DMS53 treated with DMSO at 0.1 percent for 48 hours (cell line): ENCODE data around the gene CGNL1.

Source experiments
- DNase-seq: peaks from one replicate; lab custom pipeline; 2025; ENCODE audit not compliant: unreplicated experiment; lab: John Stamatoyannopoulos, UW

Gene CGNL1

DNA sequence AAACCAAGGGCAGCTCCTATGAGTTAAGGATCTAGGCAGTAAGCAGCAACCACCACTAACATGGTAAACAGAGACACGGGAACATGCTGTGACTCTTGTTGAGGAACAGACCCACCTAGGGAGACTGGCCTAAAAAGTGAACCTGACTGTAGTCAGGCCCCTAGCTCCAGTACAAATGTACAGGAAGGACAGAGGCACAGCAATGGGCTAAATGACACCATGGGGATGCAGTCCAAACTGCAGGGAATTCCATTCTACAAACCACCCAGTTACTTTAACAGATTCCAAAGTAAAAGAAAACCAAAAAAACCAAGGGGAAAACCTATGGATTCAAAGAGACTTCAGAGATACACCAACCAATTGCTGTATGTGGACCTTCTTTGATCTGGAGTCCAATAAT lies 28.2 kb upstream of the CGNL1 start:
- no peak for DNase-seq

DNA sequence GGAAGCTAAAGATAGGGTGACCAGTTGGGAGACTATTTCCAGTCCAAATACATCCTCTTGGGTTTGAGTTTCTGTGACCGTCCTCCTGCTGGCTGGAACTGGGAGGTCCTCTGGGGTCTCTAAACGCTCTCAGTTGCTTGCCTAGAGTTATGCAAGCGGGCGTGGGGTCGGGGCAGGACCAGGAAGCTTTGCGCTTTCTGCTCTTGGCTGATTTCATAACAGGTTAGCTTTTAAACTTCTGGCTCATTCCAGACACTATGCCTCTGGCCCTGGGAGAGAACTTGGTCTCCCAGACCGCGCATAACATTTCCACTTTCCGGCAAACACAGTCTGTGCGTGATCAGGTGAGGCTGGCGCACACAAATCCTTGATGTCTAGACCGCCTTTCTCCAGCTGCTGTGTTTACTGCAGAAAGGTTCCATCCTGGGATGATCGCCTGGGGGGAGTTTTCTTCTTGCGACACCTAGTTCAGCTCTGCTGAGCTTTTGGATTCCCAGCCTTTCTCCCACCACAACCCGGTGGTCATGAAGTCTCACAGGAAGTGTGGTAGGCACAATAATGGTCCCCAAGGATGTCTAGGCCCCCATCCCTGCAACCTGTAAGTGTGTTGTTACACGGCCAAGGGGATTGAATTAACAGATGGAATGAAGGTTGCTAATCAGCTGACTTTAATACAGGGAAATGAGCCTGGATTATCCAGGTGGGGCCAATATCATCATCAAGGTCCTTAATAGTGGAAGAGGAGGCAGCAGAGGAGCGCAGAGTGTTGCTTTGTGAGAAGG lies 23.6 kb upstream of the CGNL1 start:
- no peak for DNase-seq

- no peak for DNase-seq
Measured at GRCh38 chr15:57353317-57353804, 22.9 kb upstream of the CGNL1 start.

- no peak for DNase-seq
Measured at GRCh38 chr15:57354436-57355123, 21.7 kb upstream of the CGNL1 start.

DNA sequence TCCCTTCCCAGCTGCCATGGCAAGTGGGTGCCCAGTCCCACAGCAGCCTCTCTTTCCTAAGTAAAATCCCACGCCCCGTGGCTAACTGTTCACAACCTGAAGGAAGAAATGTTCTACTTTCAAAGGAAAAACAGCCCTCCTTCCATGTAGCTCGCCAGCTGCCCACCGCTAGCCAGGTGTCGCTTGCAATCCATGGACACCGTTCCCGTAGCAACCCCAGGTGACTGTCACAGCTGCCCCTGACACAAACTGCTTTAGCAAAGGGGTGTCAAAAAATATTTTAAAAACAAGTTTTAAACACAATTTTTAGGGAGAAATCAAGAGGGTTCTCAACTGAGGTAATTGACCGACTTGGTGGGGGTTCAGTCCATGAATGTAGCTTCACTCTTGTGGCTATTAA lies 21.0 kb upstream of the CGNL1 start:
- DNase-seq, result no peak

DNA sequence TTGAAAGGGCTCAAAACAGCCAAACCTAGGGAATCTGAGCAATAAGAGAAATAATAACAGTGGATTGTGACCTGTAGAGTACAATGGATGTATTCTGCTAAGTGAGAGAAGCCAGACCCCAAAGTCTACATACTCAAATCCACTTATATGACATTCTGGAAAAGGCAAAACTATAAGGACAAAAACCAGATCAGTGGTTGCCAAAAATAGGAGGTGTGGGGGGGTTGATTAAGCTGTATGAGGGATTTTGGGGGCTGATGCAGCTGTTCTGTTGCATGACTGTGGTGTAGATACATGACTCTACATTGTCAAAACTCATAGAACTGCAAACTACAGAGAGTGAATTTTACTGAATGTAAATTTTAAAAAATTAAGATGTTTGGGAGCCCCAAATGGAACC lies 20.1 kb upstream of the CGNL1 start:
- no peak for DNase-seq

GRCh38 chr15:57356636-57357035 lies 19.7 kb upstream of the CGNL1 start:
- no peak for DNase-seq

DNA sequence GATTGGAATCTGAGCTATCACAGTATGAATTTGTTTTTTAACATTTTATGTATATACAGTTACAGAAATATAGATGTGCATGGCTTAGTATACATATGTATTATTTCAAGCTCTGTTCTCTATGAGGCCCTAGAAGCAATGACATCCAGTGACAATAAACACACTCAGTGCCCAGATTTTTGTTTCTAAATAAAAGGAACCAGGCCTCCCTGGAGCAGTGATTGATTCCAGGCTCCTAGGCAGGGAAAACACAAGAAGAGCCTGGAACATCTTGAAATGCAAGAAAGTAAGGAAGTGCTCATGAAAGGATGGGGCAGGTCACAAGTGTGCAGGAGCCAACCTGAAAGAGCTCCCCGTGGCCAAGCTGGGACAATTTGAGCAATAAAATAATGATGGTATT lies 18.5 kb upstream of the CGNL1 start:
- DNase-seq, result no peak

GRCh38 chr15:57358571-57358970 lies 17.7 kb upstream of the CGNL1 start:
- no peak for DNase-seq

DNA sequence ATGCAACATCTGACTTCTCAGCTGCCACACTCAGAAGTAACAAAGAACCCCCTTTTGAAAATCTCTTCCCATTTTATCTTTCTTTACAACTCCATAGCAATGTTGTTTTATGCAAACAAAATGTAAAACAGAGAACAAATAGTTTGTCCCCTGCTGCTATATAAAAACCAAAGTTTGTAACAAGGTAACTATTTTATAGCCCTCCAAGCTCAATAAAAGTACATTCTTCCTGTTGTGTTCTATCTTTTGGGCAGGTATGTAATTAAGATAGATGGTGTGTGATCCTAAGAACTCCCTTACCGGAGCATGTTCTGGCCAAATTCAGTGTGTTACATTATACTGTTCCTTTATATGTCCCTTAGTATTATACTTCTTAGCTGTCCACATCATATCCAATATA lies 12.6 kb upstream of the CGNL1 start:
- DNase-seq, result no peak

- no peak for DNase-seq
Measured at GRCh38 chr15:57364282-57365007, 11.9 kb upstream of the CGNL1 start.

- no peak for DNase-seq
Measured at GRCh38 chr15:57367556-57367955, 8.7 kb upstream of the CGNL1 start.

GRCh38 chr15:57370929-57371328 lies 5.4 kb upstream of the CGNL1 start:
- no peak for DNase-seq

DNA sequence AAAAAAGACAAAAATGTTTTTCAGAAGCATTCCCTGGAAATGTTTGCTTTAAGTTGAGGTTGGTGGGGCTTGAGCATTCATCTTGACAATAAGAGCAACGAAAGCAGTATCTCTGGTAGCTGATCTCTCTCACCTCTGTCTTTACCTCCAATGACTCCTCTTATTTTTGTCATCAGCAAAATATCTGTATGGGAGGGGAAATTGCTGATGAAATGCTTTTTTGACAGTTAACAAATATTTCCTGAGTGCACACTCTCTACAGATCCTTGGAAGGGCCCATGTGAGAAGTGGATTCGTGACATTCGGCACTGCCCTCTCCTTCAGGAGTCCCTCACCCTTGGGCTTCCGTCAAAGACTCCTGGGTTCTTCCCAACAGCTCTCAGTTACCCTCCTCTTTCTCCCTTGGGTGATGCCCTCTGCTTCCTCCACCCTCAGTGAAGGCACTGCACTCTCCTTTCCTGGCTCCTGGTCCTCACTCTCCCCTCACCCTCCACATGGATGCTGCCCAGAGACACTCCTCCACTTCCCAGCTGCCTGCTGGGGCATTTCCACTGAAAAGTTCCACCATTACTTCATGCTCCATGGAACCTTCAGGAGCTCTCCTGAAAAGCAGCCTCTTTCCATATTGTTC lies 2.9 kb upstream of the CGNL1 start:
- DNase-seq, result no peak

GRCh38 chr15:57373882-57374276 lies 2.4 kb upstream of the CGNL1 start:
- no peak for DNase-seq

GRCh38 chr15:57376696-57377477 lies 582 bp downstream of the CGNL1 start:
- no peak for DNase-seq

- no peak for DNase-seq
Measured at GRCh38 chr15:57377478-57377847, 1.2 kb downstream of the CGNL1 start.

DNA sequence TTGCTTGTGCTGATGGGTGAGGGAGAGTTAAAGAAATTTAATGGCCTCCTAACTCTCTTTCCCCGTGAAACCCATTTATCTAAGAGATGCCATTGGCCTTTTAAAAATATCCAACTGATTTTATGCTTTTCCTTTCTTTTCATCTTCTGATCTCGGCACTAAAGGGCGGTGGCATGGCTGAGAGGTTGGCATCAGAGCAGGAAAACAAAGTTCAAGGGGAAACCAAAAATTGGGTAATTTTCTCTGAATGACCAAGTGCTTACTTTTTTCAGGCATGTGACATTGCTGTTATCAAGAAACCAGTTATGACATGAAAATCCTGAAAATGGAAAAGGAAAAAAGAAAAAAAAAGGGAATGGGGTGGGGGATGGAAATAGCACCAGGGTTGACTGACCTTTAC lies 3.2 kb downstream of the CGNL1 start:
- DNase-seq, result no peak

- DNase-seq, result no peak
Measured at GRCh38 chr15:57380854-57381253, 4.5 kb downstream of the CGNL1 start.

DNA sequence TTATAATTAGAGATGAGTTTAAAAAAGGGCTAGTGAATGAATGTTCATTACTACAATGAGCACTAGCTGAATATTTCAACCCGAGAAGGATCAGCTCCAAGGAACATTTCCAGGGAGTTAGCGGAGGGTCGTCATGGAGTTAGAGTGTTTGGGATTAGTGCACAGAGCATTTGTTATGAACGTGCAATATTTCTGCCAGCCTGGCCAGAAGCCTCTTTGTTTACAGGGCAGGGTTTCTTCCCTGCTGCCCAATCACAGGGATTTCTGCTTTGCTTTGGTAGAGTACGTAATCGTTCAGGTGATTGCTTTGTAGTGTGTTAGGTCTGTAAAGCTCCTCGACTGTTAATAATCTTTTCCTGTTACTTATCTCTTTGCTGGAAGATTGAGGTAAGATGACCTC lies 5.9 kb downstream of the CGNL1 start:
- DNase-seq, result no peak

- DNase-seq, result no peak
Measured at GRCh38 chr15:57382969-57383368, 6.7 kb downstream of the CGNL1 start.
